ENCODE data around the gene LENEP.

The LENEP gene

DNA sequence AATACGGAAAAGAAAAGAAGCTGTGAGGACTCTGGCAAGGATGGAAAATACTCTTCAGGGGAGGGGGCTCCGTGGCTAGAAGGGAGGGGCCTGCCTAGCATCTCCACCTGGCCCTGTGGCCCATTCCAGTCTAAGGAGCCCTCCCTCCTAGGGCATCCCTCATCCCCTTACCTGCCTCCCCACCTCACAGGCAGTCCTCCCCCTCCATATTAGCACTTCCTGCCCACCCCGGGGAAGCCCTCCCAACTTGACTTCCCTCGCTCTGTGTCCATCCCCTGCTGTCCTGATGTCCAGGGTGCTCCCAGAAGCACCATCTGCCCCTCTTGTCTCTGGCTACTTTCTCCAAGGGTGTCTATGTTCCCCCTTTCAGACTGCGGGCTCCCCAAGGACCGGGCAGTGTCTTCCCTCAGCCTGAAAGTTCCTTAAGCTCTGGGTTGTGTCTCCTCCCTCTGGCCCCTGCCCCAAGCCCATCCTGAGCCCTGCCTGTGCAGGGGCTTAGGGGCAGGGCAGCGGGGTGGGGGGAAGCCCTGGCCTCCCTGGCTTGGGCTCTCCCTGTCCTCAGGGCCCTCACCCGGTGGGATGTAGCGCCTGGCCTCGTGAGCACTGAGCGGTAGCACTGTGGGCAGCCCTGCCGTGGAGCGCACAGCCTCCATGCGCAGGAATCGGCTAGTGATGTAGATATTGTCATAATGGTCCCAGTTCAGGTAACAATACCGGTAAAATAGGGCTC lies 36.3 kb downstream of the LENEP start:
- no peak for DNase-seq (ENCODE audit: low spot score)

DNA sequence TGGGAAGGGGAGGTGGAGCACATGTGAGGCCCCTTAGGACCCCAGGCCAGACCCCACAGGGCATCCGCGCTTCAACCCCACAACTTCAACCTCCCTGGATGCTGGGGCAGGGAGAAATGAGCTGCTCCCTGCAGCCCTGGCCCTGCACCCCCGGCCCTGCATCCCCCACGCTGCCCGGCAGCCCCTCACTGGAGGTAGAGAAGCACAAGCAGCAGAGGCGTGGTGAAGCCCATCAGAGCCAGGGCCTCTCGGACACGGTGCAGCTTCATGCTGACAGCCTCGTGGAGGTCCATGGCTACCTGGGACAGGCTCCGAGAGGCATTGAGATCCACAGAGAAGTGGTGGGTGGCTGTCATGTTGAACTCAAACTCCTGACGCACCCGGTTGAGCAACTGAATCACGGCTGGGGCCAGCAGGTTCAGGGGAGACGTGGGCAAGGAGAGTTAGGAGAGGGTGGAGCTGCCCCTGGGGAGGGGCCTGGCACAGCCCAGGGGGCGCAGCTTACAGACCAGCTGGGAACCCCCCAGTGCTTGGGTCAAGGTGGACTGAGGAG lies 36.9 kb downstream of the LENEP start:
- no peak for DNase-seq (ENCODE audit: low spot score)

GRCh38 chr1:155030899-155031298 lies 37.5 kb downstream of the LENEP start:
- DNase-seq (ENCODE audit: low spot score) = no peak

DNA sequence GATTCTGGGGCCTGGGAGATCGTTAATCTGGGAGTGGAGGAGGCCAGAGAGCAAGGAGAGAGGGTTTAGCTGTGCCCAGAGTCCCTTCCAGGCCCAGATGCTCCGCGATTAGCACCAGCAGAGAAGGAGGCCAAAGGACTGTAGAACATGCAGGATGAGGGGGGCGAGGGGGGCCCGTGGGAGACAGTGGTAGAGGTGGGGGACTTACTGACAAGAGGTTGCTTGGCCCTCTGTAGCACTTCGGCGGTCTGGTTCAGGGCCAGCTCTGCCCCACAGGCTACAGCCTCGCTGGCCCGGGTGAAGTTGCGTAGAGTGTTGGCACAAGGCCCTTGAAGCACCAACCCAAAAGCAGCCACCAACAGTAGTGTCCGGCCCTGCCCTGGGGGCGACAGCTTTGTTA lies 39.5 kb downstream of the LENEP start:
- no peak for DNase-seq (ENCODE audit: low spot score)

DNA sequence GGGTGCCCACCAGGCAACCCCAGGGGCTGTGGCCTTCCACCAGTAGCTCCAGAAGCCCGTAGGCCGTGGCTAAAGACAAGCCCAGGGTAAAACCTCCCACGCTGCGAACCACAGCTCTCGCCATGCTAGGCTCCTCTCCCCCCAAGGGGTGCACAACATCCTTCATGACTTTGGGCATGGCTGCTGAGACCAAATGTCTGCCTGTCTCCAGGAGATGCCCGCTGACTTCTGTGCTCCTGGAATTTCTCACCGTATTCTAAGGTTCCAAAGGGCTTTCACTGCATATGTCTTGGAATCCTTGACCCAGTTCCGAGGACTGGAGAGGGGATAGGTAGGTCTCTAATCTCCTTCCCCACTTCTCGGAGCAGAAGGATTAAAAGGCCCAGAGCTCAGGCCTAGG lies 40.1 kb downstream of the LENEP start, which contains the start of the genes DCST1 and DCST2:
DCST1 (plus strand) TSS at position 301 of the 400 bp plus-strand sequence. CDS start 213 bp downstream, outside the sequence.
DCST2 (minus strand) TSS at position 258 of the 400 bp plus-strand sequence; CDS start at position 178, 80 bp downstream.
- DNase-seq (ENCODE audit: low spot score) = no peak

GRCh38 chr1:155034318-155035208 lies 41.2 kb downstream of the LENEP start:
- no peak for DNase-seq (ENCODE audit: low spot score)

- no peak for DNase-seq (ENCODE audit: low spot score)
These were observed 42.5 kb downstream of the LENEP start for GRCh38 chr1:155035936-155036335.

GRCh38 chr1:155037043-155037442 lies 43.7 kb downstream of the LENEP start:
- no peak for DNase-seq (ENCODE audit: low spot score)

DNA sequence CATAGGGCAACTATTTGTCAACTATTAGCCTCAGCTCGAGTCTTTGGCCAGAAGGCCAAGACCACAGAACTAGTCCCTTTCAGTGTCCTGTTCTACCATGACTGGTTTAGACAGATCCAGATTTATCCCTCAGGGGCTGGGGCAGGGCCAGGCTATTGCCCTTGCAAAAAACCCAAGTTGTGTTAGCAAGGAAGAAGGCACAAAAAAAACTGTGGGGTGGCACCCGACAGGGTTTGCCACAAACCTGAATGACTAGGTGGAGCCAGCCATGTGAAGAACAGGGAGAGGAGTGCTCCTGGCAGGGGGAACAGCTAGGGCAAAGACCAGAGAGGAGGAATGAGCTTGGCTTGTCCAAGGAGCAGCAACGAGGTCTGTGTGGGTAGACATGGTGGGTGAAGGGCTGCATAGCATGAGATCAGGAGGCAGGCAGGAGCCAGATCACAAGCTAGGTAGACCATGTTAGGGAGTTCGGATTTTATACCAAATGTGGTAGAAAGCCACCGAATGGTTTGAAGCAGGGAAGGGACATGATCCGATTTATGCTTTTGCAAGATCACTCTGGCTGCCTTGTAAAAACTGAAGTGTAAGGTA lies 44.6 kb downstream of the LENEP start:
- no peak for DNase-seq (ENCODE audit: low spot score)

DNA sequence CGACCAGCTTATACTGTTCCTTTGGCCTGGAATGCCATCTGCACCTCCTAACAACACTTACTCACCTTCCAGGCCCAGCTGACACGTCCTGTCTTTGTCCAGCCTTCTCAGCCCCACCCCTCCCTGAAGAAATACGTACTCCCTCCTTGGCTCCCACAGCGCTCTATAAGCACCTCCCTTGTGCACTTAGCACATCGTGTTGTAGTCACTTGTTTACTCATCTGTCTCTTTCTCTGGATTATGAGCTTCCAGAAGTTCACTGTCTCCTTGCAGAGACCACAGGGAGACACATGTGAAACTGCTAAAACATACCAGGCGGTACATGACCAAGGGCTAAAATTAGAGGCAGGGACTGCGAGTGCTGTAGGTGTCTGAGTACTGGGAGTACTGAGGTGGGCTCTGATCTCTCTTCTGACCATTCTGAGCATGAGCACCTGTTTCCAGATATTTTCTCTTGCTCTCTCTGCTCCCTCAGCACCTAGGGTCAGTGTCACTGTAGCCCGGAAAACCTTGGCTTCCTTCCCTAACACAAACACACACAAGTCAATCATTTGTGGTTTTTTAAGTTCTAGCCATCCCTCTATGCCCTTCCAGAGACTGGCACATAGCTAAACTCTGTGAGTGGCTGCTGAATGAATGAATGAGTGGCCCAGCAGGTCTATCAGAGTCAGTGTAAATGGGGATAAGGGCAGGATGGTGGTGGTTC lies 45.4 kb downstream of the LENEP start:
- no peak for DNase-seq (ENCODE audit: low spot score)

DNA sequence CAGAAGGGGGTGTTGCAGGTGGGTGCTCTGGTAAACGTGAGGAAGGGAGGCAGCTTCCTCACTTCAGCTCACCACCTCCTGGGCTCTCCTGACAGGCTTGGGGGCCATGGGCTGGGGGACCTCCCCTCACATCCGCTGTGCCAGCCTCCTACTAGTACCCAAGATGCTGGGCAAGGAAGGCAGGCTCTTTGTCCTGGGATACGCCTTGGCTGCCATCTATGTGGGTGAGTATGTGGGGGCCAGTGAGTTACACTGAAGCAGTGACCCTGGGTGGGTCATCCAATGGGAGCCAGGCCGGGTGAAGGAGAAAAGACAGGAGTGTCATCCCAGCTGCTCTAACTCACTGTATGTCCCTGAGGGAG lies 45.9 kb downstream of the LENEP start:
- DNase-seq (ENCODE audit: low spot score) = no peak

DNA sequence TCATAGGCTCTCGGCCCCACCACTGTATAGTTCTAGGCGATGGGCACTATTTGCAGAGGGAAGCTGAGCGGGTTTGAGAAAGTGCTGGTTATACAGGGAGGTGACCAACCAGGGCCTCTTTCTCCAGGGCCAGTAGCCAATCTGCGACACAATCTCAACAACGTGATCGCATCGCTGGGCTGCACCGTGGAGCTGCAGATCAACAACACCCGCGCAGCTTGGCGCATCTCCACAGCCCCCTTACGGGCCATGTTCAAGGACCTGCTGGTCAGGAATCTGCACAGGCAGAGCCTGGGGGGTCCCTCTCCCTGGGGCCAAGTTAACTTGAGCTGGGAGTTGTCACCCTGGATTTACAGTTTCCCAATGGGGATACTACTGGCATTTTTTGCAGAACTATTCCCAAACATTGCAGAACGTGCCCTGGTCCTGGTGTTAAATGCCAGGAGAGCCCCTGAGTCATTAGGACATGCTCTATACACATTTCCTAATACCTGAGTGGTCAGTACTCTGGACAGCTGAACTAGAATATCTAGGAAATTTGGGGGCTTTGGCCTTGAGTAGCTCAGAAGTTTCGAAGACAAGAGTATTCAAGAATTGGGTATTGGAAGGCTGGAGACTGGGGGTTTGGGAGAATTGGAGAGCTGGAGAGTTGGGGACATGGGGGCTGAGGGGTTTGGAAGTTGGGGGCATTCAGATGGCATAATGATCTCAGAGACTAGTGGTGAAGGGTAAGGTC lies 47.1 kb downstream of the LENEP start:
- no peak for DNase-seq (ENCODE audit: low spot score)

- no peak for DNase-seq (ENCODE audit: low spot score)
These were observed 49.4 kb downstream of the LENEP start for GRCh38 chr1:155042789-155043188.

GRCh38 chr1:155043301-155043702 lies 49.9 kb downstream of the LENEP start:
- no peak for DNase-seq (ENCODE audit: low spot score)

GRCh38 chr1:155043793-155044192 lies 50.4 kb downstream of the LENEP start:
- no peak for DNase-seq (ENCODE audit: low spot score)
